Inflammatory macrophage treated with lipopolysaccharide for 1 hour (primary cell): ENCODE results near the gene TMEM132C.
"Not testable (repeated sequence)": the region's sequence is repeated elsewhere in the genome, so short reads cannot be mapped to it uniquely, and the experiment has no call there.

Experiments used
- DNase-seq, 2 donors: peaks; one replicate each; pipeline ENCODE4 v3.0.0-alpha.2; 2020 to 2022

Gene TMEM132C

GRCh38 chr12:128423205-128423604 is 156.2 kb downstream of the TMEM132C start:
- no peak for DNase-seq

DNA sequence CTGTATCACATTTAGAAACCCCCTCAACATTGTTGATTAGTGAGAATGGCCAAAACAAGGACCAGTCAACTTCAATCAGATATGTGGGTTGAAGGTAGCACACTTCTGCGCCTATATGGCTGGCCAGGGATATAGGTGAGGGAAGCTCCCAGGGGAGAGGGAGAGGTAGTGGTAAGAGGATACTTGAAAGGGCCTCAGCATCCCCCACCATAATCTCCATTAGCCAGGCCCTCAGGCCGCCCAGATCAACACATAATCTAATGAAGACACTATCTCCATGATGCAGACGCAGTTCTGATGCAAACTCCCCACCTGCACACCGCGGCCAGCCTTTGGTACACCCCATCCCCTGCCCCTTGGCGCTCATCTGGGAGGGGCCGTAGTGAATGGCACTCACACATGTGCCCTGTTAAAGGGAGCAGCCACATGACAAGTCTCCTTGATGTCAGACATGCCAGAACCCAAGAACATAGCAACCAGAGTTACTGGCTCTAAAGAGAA is 158.0 kb downstream of the TMEM132C start:
- DNase-seq = no peak

GRCh38 chr12:128425666-128426331 is 158.8 kb downstream of the TMEM132C start:
- DNase-seq = no peak

DNA sequence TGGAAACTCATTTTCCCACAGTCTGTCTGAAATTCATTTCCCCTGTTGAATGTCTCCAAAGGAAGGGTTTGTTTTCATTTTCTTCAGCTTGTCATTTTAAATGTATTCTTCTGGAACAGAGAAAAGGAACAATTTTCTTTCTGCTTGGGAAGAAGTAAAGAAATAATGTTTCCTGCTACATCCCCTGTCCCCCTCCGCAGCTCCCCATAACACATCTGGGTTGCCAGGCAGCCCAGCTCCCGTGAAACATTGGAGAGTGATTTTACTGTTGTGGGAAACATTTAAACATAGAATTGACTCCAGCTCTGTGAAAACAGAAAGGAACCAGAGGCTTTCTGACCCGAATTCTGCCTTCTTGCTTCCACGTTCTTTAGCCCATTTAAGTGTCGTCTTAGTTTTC is 159.5 kb downstream of the TMEM132C start:
- DNase-seq = no peak

GRCh38 chr12:128439796-128440195 is 172.8 kb downstream of the TMEM132C start:
- DNase-seq = no peak

GRCh38 chr12:128442096-128442495 is 175.1 kb downstream of the TMEM132C start:
- no peak for DNase-seq

- no peak for DNase-seq
Observed at GRCh38 chr12:128444598-128444997, 177.6 kb downstream of the TMEM132C start.

DNA sequence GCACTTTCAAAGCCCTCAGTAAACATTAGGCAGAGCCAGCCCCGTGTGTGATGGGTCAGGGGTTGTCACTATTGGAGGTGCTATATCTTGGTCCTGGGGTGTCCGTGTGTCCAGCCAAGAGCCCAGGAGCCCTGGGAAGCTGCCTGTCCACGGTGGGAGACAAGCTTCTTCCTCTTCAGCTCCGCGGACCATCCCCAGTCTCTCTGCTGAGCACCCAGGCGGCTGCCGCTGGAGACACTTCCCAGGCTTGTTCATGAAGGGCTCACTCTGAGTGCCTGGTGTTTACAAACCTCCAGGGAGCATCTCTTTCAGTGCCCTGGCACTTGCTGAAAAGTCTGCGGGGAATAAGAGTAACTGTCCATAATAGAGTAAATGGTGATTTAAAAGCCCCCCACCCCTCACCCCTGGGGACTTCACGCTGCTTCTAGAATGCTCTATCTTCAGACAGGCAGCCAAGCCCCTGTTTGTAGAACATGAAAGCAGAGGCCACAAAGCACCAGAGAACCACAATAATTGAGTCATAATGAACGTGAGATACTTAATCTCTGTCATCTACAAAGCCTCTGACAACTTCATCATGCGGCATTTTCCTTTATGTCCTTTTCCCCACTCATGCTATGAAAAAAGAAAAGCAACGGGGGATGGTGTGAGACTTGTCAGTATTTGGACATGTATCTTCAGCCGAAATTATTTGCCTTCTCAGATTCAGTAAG is 178.6 kb downstream of the TMEM132C start:
- no peak for DNase-seq

GRCh38 chr12:128449146-128449894 is 182.3 kb downstream of the TMEM132C start:
- no peak for DNase-seq

DNA sequence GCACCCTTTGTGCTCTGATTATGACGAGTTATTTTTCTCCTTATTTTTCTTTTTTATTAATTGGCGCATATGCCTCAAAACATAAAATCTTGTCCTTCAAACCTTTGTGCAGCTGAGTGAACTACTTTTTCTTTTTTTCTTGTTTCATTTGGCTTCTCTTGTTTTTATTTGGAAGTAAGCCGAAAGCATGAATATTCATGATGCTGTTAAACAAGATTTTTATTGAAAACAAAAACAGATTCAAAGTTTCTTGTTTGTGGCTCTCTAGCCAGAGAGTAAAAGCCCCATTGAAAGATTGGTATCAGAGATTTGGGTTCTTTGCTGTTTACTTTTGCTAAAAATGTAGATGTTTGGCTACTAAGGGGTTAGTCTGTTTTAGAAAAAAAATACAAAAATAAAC is 183.8 kb downstream of the TMEM132C start:
- no peak for DNase-seq

- no peak for DNase-seq
Observed at GRCh38 chr12:128455851-128456250, 188.9 kb downstream of the TMEM132C start.

DNA sequence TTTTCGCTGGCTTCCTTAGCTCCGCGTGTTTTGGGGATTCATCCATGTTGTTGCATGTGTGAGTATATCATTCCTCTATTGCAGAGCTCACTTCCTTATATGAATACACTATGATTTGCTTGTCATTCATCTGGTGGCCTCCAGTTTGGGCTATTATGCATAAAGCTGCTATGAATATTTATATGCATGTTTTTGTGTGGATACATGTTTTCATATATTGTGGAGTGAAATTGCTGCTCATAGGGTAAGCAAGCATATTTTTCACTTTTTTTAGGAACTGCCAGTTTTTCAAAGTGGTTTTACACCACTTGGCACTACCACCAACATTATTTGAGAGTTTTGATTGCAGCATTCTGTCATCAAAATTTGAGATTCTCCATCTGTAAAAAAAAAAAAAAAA is 190.0 kb downstream of the TMEM132C start:
- DNase-seq = no peak

GRCh38 chr12:128458301-128458974 is 191.5 kb downstream of the TMEM132C start:
- no peak for DNase-seq

DNA sequence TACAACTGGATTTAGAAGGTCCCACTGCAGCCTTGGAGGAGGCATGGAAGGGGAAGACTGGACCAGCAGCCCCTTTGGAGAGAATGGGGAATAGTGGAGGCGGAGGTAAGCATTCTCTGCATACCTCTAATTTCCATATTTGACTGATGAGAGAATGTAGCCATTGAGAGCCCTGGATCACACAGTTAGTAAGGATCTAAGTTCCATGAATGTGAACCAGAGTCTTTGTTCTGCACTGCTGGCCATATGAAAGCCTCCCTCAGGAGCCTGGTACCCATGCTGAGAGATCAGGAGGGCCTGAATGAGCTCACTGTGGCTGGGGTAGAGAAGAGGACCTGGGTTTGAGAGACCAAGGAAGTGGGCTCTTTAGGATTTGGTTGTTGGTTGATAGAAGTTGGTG is 192.1 kb downstream of the TMEM132C start:
- DNase-seq = no peak

DNA sequence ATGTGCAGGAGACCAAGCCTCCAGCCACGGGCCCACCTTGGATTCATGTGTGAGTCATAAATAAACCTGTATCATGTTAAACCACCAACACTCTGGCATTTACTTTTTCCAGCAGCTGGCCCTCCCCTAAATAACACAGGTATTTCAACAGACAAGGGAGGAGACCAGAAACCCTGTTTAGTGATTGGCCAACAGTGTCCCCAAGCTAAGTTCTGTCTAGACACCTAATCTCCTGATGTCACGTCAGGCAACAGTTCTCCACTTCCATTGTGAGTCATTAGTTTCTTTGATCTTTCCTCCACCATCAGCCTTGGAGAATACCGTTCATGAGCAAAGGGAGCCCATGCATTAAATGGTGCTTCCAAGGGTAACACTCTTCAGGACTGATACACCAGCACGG is 196.9 kb downstream of the TMEM132C start:
- DNase-seq = no peak

- DNase-seq = no peak
Observed at GRCh38 chr12:128467882-128468281, 200.9 kb downstream of the TMEM132C start.

DNA sequence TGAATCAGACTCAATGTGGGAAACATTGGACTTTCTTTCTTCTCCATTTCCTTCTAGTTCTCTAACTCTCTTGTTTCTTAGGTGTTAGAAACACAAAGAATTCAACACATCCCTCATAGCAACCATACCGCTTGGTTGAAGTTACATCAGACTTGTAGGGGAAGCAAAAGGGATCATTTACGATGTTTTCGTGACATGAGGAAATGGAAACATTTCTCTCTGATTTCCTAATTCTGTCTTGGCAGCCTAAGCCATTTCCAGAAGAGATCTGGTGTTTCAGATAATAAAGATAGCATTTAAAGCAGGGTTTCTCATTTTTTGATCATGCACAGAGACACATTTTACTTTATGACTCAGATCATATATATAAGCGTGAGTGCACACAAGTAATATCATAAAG is 202.0 kb downstream of the TMEM132C start:
- DNase-seq = no peak

DNA sequence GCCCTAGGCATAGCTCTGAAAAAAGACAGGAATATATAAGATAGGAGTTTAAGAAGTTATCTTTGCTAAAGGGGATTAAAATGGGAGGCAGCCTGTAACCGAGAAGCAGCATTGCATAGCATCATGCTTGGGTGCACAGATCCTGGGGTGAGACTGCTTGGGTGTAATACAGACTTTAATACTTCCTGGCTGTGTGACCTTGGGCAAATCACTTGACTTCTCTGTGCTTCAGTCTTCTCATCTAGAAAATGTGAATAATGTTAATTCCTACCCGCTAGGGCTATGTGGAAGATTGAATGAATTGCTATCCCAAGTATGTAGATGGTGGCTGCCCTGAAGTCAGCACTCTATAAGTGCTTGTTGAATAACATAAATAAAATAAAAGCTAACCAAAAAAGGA is 204.5 kb downstream of the TMEM132C start:
- DNase-seq = no peak

DNA sequence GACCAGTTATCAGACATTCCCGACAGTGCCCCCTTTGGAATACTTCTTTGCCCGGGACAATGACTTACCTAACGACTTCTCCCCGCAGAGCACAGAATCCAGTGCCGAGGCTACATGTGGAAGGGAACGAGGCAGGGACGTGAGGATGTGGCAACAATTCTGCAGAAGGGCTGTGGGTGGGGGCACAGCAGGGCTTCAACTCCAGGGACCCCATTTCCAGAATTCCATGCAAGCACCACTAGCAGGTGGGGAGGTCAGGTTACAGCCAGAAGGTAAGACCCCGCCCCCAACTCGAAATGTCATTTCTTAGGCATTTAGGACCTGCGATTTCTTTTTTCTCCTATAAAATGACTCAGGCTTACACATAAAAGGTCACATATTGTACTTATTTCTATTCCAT is 207.9 kb downstream of the TMEM132C start:
- DNase-seq = no peak

DNA sequence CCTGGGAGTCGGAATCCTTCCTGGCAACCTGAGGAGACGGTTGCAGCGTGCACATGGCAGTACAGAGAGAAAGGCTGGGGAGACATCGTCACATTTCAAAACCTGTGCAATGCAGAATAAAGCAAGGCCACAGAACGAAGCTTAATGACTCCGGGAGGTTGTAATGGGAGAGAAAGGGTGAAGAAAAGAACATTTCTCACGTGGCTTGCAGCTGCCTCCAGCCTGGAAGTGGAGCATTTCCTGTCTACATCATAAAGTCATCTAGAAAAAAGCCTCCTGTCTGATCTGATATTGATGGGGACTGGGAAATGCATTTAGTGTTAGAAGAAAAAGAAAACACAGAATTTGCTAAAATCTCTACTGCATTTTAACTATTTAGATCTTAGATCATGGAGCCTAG is 209.3 kb downstream of the TMEM132C start:
- DNase-seq = no peak

DNA sequence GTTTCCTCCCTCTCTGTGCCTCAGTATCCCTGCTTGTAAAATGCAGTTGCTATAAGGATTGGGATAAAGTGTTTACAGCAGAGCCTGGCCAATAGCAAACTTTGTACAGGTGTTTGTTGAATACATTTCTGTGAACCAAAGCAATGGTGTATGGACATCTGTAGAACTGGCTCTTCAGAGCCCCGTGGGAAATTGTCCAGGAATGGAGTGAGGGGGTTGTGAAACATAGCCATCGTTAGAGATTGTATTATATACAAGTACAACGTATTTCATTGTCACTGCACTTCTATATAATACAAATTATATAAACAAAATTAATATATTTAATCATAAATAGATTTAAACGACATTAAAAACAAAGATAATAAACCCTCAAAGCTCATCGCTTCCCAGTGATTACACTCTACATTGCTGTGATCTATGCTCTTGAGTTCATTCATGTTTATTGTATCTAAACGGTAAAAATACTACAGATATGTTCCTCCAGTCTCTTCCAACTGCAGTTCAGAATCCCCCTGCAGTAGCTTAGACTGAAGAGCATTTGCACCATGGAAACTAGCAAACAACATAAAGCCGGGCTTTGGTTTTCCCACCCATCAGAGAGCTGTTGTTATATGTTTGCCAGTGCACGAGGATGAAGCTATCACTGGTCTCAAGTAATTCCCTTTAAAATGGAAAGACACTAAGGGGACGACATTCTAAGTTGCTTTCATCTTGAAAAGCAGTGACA is 216.7 kb downstream of the TMEM132C start:
- DNase-seq = no peak

- DNase-seq = not testable (repeated sequence)
Observed at GRCh38 chr12:128497376-128497775, 230.4 kb downstream of the TMEM132C start.

GRCh38 chr12:128507470-128507869 is 240.5 kb downstream of the TMEM132C start:
- DNase-seq = no peak
